GM23338 (cell line): ENCODE results near the gene DNASE1L1.

Experiments used
- CREB1 ChIP-seq: fragments of 250-450 bp; sonication (Bioruptor Pico); IDR thresholded peaks from 2 replicates; pipeline ENCODE4 v1.5.0; 2020; ENCODE audit warnings: low read depth, mild to moderate bottlenecking, moderate library complexity
- ETS1 ChIP-seq: IDR thresholded peaks from 2 replicates; pipeline ENCODE4 v1.6.1; 2016; ENCODE audit warnings: antibody characterized with exemption
- EZH2 ChIP-seq: fragments of 200-600 bp; sonication (generic); IDR thresholded peaks from one replicate; pipeline ENCODE4 v1.8.0; 2017; ENCODE audit warnings: antibody characterized with exemption, mild to moderate bottlenecking, low read depth; ENCODE audit not compliant: unreplicated experiment
- EZH2phosphoT487 ChIP-seq: fragments of 200-600 bp; sonication (generic); IDR thresholded peaks from one replicate; pipeline ENCODE4 v1.8.1; 2018; ENCODE audit warnings: antibody characterized with exemption; ENCODE audit not compliant: unreplicated experiment
- NANOG ChIP-seq: IDR thresholded peaks from 2 replicates; pipeline ENCODE4 v1.6.1; 2016; ENCODE audit warnings: antibody characterized with exemption, borderline replicate concordance
- POLR2AphosphoS5 ChIP-seq: IDR thresholded peaks from 2 replicates; pipeline ENCODE4 v1.6.1; 2016; ENCODE audit warnings: antibody characterized with exemption, low read depth
- STAT1 ChIP-seq: IDR thresholded peaks from one replicate; pipeline ENCODE4 v1.6.1; 2016; ENCODE audit warnings: antibody characterized with exemption; ENCODE audit not compliant: unreplicated experiment
- TF ChIP-seq, protein P1 (sequence below), 2 experiments: fragments of 200-600 bp in 1 of 2; sonication (generic) in 1 of 2; conservative IDR thresholded peaks; 2 replicates each; pipeline versions ENCODE4 v1.5.1 to v1.6.1; 2016 to 2017; ENCODE audit warnings: antibody characterized with exemption in 2 of 2, low read depth in 2 of 2, mild to moderate bottlenecking in 2 of 2, moderate library complexity in 1 of 2
- TF ChIP-seq, protein P2 (sequence below): IDR thresholded peaks from one replicate; pipeline ENCODE4 v1.6.1; 2018; ENCODE audit warnings: antibody characterized with exemption; ENCODE audit not compliant: unreplicated experiment

DNA sequence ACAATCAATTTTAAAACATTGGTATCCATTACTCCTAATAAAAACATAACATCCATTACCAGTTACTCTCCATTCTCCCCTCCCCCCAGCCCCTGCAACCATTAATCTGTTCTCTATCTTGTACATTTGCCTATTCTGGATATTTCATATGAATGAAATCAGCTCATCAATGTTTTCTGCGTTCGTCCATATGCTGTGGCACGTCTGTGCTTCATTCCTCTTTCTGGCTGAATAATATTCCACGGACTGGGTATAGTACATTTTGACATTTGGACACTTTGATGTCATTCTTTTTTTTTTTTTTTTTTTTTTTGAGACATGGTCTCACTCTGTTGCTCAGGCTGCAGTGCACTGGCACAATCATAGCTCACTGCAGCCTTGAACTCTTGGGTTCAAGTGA, 5.2 kb downstream of the DNASE1L1 start:
- TF ChIP-seq, protein P1, sequence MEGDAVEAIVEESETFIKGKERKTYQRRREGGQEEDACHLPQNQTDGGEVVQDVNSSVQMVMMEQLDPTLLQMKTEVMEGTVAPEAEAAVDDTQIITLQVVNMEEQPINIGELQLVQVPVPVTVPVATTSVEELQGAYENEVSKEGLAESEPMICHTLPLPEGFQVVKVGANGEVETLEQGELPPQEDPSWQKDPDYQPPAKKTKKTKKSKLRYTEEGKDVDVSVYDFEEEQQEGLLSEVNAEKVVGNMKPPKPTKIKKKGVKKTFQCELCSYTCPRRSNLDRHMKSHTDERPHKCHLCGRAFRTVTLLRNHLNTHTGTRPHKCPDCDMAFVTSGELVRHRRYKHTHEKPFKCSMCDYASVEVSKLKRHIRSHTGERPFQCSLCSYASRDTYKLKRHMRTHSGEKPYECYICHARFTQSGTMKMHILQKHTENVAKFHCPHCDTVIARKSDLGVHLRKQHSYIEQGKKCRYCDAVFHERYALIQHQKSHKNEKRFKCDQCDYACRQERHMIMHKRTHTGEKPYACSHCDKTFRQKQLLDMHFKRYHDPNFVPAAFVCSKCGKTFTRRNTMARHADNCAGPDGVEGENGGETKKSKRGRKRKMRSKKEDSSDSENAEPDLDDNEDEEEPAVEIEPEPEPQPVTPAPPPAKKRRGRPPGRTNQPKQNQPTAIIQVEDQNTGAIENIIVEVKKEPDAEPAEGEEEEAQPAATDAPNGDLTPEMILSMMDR (conservative IDR thresholded peaks at IDR 0.05; ENCODE audit: low read depth in 2 of 2), result no peak
- TF ChIP-seq EZH2 (no peak), CREB1 (no peak), STAT1 (no peak), EZH2phosphoT487 (no peak), NANOG (no peak), POLR2AphosphoS5 (no peak), ETS1 (no peak)
- TF ChIP-seq, protein P2, sequence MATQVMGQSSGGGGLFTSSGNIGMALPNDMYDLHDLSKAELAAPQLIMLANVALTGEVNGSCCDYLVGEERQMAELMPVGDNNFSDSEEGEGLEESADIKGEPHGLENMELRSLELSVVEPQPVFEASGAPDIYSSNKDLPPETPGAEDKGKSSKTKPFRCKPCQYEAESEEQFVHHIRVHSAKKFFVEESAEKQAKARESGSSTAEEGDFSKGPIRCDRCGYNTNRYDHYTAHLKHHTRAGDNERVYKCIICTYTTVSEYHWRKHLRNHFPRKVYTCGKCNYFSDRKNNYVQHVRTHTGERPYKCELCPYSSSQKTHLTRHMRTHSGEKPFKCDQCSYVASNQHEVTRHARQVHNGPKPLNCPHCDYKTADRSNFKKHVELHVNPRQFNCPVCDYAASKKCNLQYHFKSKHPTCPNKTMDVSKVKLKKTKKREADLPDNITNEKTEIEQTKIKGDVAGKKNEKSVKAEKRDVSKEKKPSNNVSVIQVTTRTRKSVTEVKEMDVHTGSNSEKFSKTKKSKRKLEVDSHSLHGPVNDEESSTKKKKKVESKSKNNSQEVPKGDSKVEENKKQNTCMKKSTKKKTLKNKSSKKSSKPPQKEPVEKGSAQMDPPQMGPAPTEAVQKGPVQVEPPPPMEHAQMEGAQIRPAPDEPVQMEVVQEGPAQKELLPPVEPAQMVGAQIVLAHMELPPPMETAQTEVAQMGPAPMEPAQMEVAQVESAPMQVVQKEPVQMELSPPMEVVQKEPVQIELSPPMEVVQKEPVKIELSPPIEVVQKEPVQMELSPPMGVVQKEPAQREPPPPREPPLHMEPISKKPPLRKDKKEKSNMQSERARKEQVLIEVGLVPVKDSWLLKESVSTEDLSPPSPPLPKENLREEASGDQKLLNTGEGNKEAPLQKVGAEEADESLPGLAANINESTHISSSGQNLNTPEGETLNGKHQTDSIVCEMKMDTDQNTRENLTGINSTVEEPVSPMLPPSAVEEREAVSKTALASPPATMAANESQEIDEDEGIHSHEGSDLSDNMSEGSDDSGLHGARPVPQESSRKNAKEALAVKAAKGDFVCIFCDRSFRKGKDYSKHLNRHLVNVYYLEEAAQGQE, result no peak
